DND-41 (cell line): ENCODE data around the gene FBXL13.
"Not testable (repeated sequence)": the region's sequence is repeated elsewhere in the genome, so short reads cannot be mapped to it uniquely, and the experiment has no call there.

Source experiments
- ATAC-seq: fragments of 200-7000 bp; cut with Tn5 transposase; 3 replicates; pipeline ENCODE4 v1.9.1; 2021; ENCODE audit warnings: low read depth; ENCODE audit not compliant: insufficient read depth
- DNase-seq: peaks from one replicate; pipeline ENCODE4 v3.0.0-alpha.2; 2020
- H2AFZ ChIP-seq: 2 replicates; pipeline ENCODE4 v1.6.0; 2012; ENCODE audit warnings: low read depth, low read length
- H3K27ac ChIP-seq: 2 replicates; pipeline ENCODE4 v1.5.1; 2012; ENCODE audit warnings: low read length, inconsistent platforms
- H3K27me3 ChIP-seq: fragments of 200-600 bp; sonication (generic); 2 replicates; pipeline ENCODE4 v1.6.0; 2012; ENCODE audit warnings: low read length, mild to moderate bottlenecking, inconsistent platforms; ENCODE audit not compliant: insufficient read depth, poor library complexity
- H3K36me3 ChIP-seq: 2 replicates; pipeline ENCODE4 v1.5.1; 2012; ENCODE audit warnings: low read length, inconsistent platforms; ENCODE audit not compliant: insufficient read depth
- H3K4me1 ChIP-seq: 2 replicates; pipeline ENCODE4 v1.5.1; 2012; ENCODE audit warnings: mild to moderate bottlenecking, low read length; ENCODE audit not compliant: insufficient read depth
- H3K4me2 ChIP-seq: 2 replicates; pipeline ENCODE4 v1.6.0; 2012; ENCODE audit warnings: mild to moderate bottlenecking, moderate library complexity, low read length, inconsistent platforms; ENCODE audit not compliant: insufficient read depth
- H3K4me3 ChIP-seq, 2 experiments: fragments of 200-600 bp in 1 of 2; shearing (Covaris generic) in 1 of 2; 2 replicates each; pipeline ENCODE4 v1.5.1; 2012 to 2016; ENCODE audit warnings: inconsistent platforms in 2 of 2, low read length in 2 of 2, mild to moderate bottlenecking in 2 of 2, low read depth in 1 of 2, moderate library complexity in 1 of 2
- H3K79me2 ChIP-seq: 2 replicates; pipeline ENCODE4 v1.6.0; 2012; ENCODE audit warnings: low read length, inconsistent platforms; ENCODE audit not compliant: insufficient read depth
- H3K9ac ChIP-seq: 2 replicates; pipeline ENCODE4 v1.6.0; 2012; ENCODE audit warnings: low read depth, mild to moderate bottlenecking, inconsistent platforms, low read length, moderate library complexity
- H3K9me3 ChIP-seq: 2 replicates; pipeline ENCODE4 v1.5.1; 2012; ENCODE audit warnings: low read length, moderate library complexity, mild to moderate bottlenecking, inconsistent platforms; ENCODE audit not compliant: insufficient read depth, severe bottlenecking
- H4K20me1 ChIP-seq: 2 replicates; pipeline ENCODE4 v1.6.0; 2012; ENCODE audit warnings: low read length; ENCODE audit not compliant: insufficient read depth
- EZH2 ChIP-seq: IDR thresholded peaks from 3 replicates; pipeline ENCODE4 v1.6.1; 2012; ENCODE audit warnings: borderline replicate concordance, low read depth, mild to moderate bottlenecking, moderate library complexity, low read length, inconsistent platforms; ENCODE audit not compliant: severe bottlenecking
- TF ChIP-seq, protein P1 (sequence below): IDR thresholded peaks from 2 replicates; pipeline ENCODE4 v1.5.1; 2012; ENCODE audit warnings: borderline replicate concordance, low read length, moderate library complexity, mild to moderate bottlenecking; ENCODE audit not compliant: poor library complexity, severe bottlenecking; ENCODE audit errors: extremely low read depth

Gene FBXL13

DNA sequence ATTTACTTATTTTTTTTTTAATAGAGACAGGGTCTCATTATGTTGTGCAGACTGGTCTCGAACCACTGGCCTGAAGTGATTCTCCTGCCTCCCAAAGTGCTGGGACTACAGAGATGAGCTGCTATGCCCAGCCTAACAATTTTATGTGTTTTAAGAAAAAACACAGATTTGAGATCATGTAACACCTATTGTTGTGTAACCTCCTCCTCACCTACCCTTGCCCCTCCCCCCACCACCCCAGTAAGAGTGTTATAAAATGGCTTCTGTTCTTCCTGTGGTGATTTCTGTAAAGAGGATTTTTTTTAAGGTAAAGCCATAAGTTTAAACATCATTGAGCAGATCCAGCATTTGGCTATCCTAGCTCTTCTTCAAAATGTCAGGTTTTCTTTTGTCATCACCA lies 7.9 kb upstream of the FBXL13 start:
- Histone ChIP-seq H3K27me3 (no peaks in the 10 kb centered on the region), H3K27ac (no peak overlapping the region), H3K4me3 (no peak overlapping the region), H3K9ac (no peak overlapping the region), H3K79me2 (peaks cover 3% of the 10 kb centered on the region), H3K36me3 (peaks cover 24% of the 10 kb centered on the region), H4K20me1 (no peaks in the 10 kb centered on the region), H3K4me1 (no peaks in the 10 kb centered on the region), H2AFZ (no peak overlapping the region), H3K4me2 (no peak overlapping the region), H3K9me3 (no peaks in the 10 kb centered on the region)
- DNase-seq (no peak), ATAC-seq (no peak)
- TF ChIP-seq EZH2, result no peak
- TF ChIP-seq, protein P1, sequence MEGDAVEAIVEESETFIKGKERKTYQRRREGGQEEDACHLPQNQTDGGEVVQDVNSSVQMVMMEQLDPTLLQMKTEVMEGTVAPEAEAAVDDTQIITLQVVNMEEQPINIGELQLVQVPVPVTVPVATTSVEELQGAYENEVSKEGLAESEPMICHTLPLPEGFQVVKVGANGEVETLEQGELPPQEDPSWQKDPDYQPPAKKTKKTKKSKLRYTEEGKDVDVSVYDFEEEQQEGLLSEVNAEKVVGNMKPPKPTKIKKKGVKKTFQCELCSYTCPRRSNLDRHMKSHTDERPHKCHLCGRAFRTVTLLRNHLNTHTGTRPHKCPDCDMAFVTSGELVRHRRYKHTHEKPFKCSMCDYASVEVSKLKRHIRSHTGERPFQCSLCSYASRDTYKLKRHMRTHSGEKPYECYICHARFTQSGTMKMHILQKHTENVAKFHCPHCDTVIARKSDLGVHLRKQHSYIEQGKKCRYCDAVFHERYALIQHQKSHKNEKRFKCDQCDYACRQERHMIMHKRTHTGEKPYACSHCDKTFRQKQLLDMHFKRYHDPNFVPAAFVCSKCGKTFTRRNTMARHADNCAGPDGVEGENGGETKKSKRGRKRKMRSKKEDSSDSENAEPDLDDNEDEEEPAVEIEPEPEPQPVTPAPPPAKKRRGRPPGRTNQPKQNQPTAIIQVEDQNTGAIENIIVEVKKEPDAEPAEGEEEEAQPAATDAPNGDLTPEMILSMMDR, result no peak

DNA sequence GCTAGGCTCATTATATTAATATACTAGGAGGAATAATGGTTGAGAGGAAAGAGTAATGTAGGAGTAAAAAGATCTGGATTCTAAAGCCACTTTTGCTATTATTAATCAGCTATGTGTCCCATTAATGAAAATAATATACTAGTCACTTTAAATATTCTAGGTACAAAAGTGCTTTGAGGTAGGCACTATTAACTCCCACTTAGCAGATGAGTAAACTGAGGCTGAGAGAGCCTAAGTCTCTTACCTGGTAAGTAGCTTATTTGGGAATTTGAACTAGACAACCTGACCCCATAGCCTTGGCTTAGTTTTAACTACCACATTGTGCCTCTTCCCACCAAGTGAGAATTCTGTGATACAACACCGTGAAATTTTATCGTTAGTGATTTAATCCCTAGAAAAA lies 6.3 kb upstream of the FBXL13 start:
- Histone ChIP-seq H3K27ac (no peak overlapping the region), H3K9ac (no peak overlapping the region), H2AFZ (no peak overlapping the region), H3K36me3 (peaks cover 11% of the 10 kb centered on the region), H3K4me2 (no peak overlapping the region), H3K4me1 (peaks cover 11% of the 10 kb centered on the region), H3K27me3 (no peaks in the 10 kb centered on the region), H3K4me3 (no peak overlapping the region), H4K20me1 (no peaks in the 10 kb centered on the region), H3K79me2 (peaks cover 17% of the 10 kb centered on the region), H3K9me3 (no peaks in the 10 kb centered on the region)
- TF ChIP-seq, protein P1, result no peak
- no peak for TF ChIP-seq EZH2
- ATAC-seq (no peak), DNase-seq (no peak)

DNA sequence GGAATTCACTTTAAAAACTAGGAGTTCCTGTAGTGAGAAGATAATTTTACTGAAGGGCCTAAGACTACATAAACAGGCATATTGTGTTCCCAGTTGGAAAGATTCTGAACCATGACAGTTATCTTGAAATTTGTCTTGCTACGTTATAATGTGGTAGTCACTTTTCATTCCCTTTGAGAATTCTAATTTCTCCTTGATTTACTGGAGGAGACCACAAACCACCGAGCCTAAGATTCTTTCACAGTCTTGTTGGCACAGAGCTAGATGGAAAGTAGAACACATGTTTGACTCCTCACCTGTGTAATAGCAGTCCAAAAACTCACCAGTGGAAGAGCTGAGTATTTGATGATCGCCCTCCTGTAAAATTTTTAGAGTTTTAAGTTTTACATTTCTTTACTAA lies 5.2 kb upstream of the FBXL13 start:
- H3K27me3 ChIP-seq, result no peaks in the 10 kb centered on the region
- H3K9me3 ChIP-seq, result no peaks in the 10 kb centered on the region
- DNase-seq (no peak), ATAC-seq (no peak)
- H3K4me3 ChIP-seq, result no peak overlapping the region
- H3K4me2 ChIP-seq, result no peak overlapping the region
- H3K36me3 ChIP-seq, result peaks cover 7% of the 10 kb centered on the region; the same call in 1 of the 2 replicates
- no peak overlapping the region for H3K9ac ChIP-seq
- H2AFZ ChIP-seq, result no peak overlapping the region
- no peak overlapping the region for H3K27ac ChIP-seq
- TF ChIP-seq, protein P1, result no peak
- no peak for TF ChIP-seq EZH2
- H4K20me1 ChIP-seq, result no peaks in the 10 kb centered on the region
- peaks cover 24% of the 10 kb centered on the region for H3K79me2 ChIP-seq
- H3K4me1 ChIP-seq, result peaks cover 16% of the 10 kb centered on the region

DNA sequence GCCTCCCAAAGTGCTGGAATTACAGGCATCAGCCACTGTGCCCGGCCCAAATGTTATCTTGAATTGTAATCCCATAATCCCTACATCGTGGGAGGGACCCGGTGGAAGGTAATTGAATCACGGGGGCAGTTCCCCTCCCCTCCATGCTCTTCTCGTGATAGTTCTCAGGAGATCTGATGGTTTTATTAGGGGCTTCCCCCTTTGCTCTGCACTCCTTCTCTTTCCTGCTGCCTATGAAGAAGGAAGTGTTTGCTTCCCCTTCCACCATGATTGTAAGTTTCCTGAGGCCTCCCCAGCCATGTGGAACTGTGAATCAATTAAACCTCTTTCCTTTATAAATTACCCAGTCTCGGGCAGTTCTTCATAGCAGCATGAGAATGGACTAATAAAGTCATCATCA lies 3.6 kb upstream of the FBXL13 start:
- H3K4me3 ChIP-seq, H3K9ac ChIP-seq, H3K9me3 ChIP-seq, H4K20me1 ChIP-seq, H3K4me2 ChIP-seq, H3K36me3 ChIP-seq, DNase-seq, H3K27ac ChIP-seq, H2AFZ ChIP-seq, ATAC-seq, H3K27me3 ChIP-seq: not testable (repeated sequence)
- H3K79me2 ChIP-seq, result peaks cover 24% of the 10 kb centered on the region
- H3K4me1 ChIP-seq, result peaks cover 28% of the 10 kb centered on the region
